H1 (cell line): ENCODE data around the gene ESRP2. TPM values are rescaled to one million over a fixed set of nuclear protein-coding genes. Genes with fewer than 3 reads are reported as not detected.

Source experiments
- microRNA-seq, 2 experiments: library from miRNA; unstranded; fragments of <30 nt; microRNA quantifications; one replicate each; pipeline versions ENCODE4 to v1.2.0, GENCODE V29; 2016 to 2020; ENCODE audit warnings: borderline microRNAs expressed in 2 of 2, borderline number of aligned reads in 2 of 2, borderline replicate concordance in 1 of 2
- polyA plus RNA-seq, 7 experiments: library from polyadenylated mRNA; depleted of rRNA in 3 of 7; stranded (reverse) in 5 of 7; unstranded in 2 of 7; fragments of >200 nt in 5 of 7; fragments of 200-250 nt in 2 of 7; gene quantifications; 1 replicate in 5 of 7; 2 replicates in 1 of 7; 4 replicates in 1 of 7; pipeline versions ENCODE4 v1.2.1 to v1.2.3, GENCODE V29; 2011 to 2013; ENCODE audit warnings: missing spikeins in 2 of 7, mixed read lengths in 2 of 7
- small RNA-seq: library from polyadenylated mRNA; stranded (forward); fragments of <200 nt; extraction: miRNeasy Mini kit (QIAGEN cat#:217004); gene quantifications from one replicate; pipeline ENCODE3, GENCODE V24; 2013; ENCODE audit not compliant: insufficient read depth
- total RNA-seq: library from RNA; stranded (reverse); fragmentation: NEBNext Ultra II Directional; extraction: Animal tissue kit (Norgen Biotek cat#: 25700); gene quantifications from 2 replicates; pipeline ENCODE4 v1.2.1, GENCODE V29; 2021

ESRP2 gene
- total and polyA plus RNA-seq, 2 of the 8 experiments (the other 6 are each of a cell fraction or from before 2014, with no cell fraction given): 35.1 to 45.8 TPM

Small RNAs within 50 kb of the gene (microRNA-seq; reads per million reads assigned to microRNA genes)
- gene MIR6773: 0 reads per million in 2 experiments

Small RNAs within 50 kb of the gene (small RNA-seq; reads per million reads assigned to genes)
- gene RF00554: not detected
- not detected for gene RNU6-1262P

Other genes starting within 250 kb of the ESRP2 start
- not detected in 2 replicates for gene DPEP2, start 236.6 kb downstream of the ESRP2 start, total RNA-seq
- 0.05 TPM in 1 of 2 replicates, not detected in the other for gene DPEP2, start 236.6 kb downstream of the ESRP2 start, polyA plus RNA-seq (2011; rRNA removed)
- not detected in 2 replicates for gene DPEP2NB, start 220.2 kb downstream of the ESRP2 start, total RNA-seq
- gene DPEP2NB, start 220.2 kb downstream of the ESRP2 start, polyA plus RNA-seq (2011; rRNA removed): not detected in 2 replicates
- 16.8 and 17.2 TPM in 2 replicates for gene DDX28, start 212.9 kb downstream of the ESRP2 start, total RNA-seq
- gene DDX28, start 212.9 kb downstream of the ESRP2 start, polyA plus RNA-seq (2011; rRNA removed): 28.1 and 30.3 TPM in 2 replicates
- 24.5 and 27.0 TPM in 2 replicates for gene DUS2, start 212.8 kb downstream of the ESRP2 start, total RNA-seq
- gene DUS2, start 212.8 kb downstream of the ESRP2 start, polyA plus RNA-seq (2011; rRNA removed): 17.2 and 20.9 TPM in 2 replicates
- gene NFATC3, start 150.8 kb downstream of the ESRP2 start, total RNA-seq: 30.2 and 34.5 TPM in 2 replicates
- gene NFATC3, start 150.8 kb downstream of the ESRP2 start, polyA plus RNA-seq (2011; rRNA removed): 12.0 and 17.6 TPM in 2 replicates
- gene PLA2G15, start 9.2 kb upstream of the ESRP2 start, total RNA-seq: 10.0 and 11.2 TPM in 2 replicates
- gene PLA2G15, start 9.2 kb upstream of the ESRP2 start, polyA plus RNA-seq (2011; rRNA removed): 12.0 and 13.6 TPM in 2 replicates
- gene SLC7A6, start 28.4 kb upstream of the ESRP2 start, total RNA-seq: 29.2 and 37.8 TPM in 2 replicates
- gene SLC7A6, start 28.4 kb upstream of the ESRP2 start, polyA plus RNA-seq (2011; rRNA removed): 28.0 and 34.7 TPM in 2 replicates
- 16.4 and 21.3 TPM in 2 replicates for gene SLC7A6OS, start 74.8 kb upstream of the ESRP2 start, total RNA-seq
- gene SLC7A6OS, start 74.8 kb upstream of the ESRP2 start, polyA plus RNA-seq (2011; rRNA removed): 7.3 and 7.6 TPM in 2 replicates
- 48.2 and 48.7 TPM in 2 replicates for gene PRMT7, start 74.9 kb upstream of the ESRP2 start, total RNA-seq
- gene PRMT7, start 74.9 kb upstream of the ESRP2 start, polyA plus RNA-seq (2011; rRNA removed): 49.3 and 67.4 TPM in 2 replicates
- gene SMPD3, start 212.4 kb upstream of the ESRP2 start, total RNA-seq: 1.1 and 1.3 TPM in 2 replicates
- 0.39 and 0.55 TPM in 2 replicates for gene SMPD3, start 212.4 kb upstream of the ESRP2 start, polyA plus RNA-seq (2011; rRNA removed)